Psoas muscle (tissue), 8 donors: ENCODE results near the gene PARP15. TPM values are rescaled to one million over a fixed set of nuclear protein-coding genes. Genes with fewer than 3 reads are reported as not detected.
"Not testable (repeated sequence)": the region's sequence is repeated elsewhere in the genome, so short reads cannot be mapped to it uniquely, and the experiment has no call there.

ENCODE experiments used
- ATAC-seq, 4 donors: fragments of 200-7000 bp; cut with Tn5 transposase; one replicate each; pipeline ENCODE4 v1.9.1; 2020; ENCODE audit warnings: moderate library complexity in 3 of 4, mild to moderate bottlenecking in 2 of 4
- DNase-seq, 2 donors: peaks; one replicate each; pipeline ENCODE4 v3.0.0-alpha.2; 2020
- H3K27ac ChIP-seq: fragments of 200-600 bp; one replicate; pipeline ENCODE4 v1.8.0; 2022
- H3K27me3 ChIP-seq, 3 donors: fragments of 200-600 bp in 1 of 3; one replicate each; pipeline versions ENCODE4 v1.6.1 to v1.8.0; 2013 to 2022; ENCODE audit warnings: low read length in 2 of 3, mild to moderate bottlenecking in 2 of 3, moderate library complexity in 1 of 3; ENCODE audit not compliant: insufficient read depth in 3 of 3
- H3K36me3 ChIP-seq, 2 donors: fragments of 200-600 bp in 1 of 2; one replicate each; pipeline versions ENCODE4 v1.6.1 to v1.8.0; 2013 to 2022; ENCODE audit warnings: low read depth in 1 of 2, mild to moderate bottlenecking in 1 of 2, moderate library complexity in 1 of 2; ENCODE audit not compliant: insufficient read depth in 1 of 2
- H3K4me1 ChIP-seq: fragments of 200-600 bp; one replicate; pipeline ENCODE4 v1.8.0; 2022
- H3K4me3 ChIP-seq: fragments of 200-600 bp; one replicate; pipeline ENCODE4 v1.8.0; 2022; ENCODE audit warnings: mild to moderate bottlenecking
- H3K9me3 ChIP-seq: fragments of 200-600 bp; one replicate; pipeline ENCODE4 v1.8.0; 2022
- WGBS, 3 donors: extraction: QIAGEN DNeasy Blood & Tissue Kit; methylation state at CpG; one replicate each; pipeline versions ENCODE4 v1.1.6 to v1.1.7; 2013; 5-methylcytosine and 5-hydroxymethylcytosine counted together
- intact Hi-C, 2 donors: fragments of 100-400 bp; cut with DNase I; formaldehyde crosslinking; loops; one replicate each; pipeline versions ENCODE4 v1.11.0 to v1.14.2; 2022
- polyA plus RNA-seq, 3 donors: library from polyadenylated mRNA; stranded (reverse); fragments of 200-250 nt; gene quantifications; one replicate each; pipeline ENCODE4 v1.2.3, GENCODE V29; 2013
- total RNA-seq, 4 donors: library from RNA; stranded (reverse); fragmentation: NEBNext Ultra II Directional in 2 of 4; extraction: Animal tissue kit (Norgen Biotek cat#: 25700) in 2 of 4; gene quantifications; one replicate each; pipeline versions ENCODE4 v1.2.1 to v1.2.4, GENCODE V29; 2021 to 2023
- TF ChIP-seq, protein P1 (sequence below): fragments of 200-600 bp; IDR thresholded peaks from one replicate; pipeline ENCODE4 v1.8.0; 2022; ENCODE audit warnings: antibody characterized with exemption
- donor health status: healthy with polysubstance abuse.
- donor health status: DM: no; HTN: no; CAD: no; lungs with moderate emphysema.
- donor health status: Bipolar disorder and iron deficiency.
- donor health status: healthy.
- donor health status: DM: yes; HTN: yes; CAD: no.
- donor health status: DM: no; HTN: no; CAD: no.
- donor health status: DM: no; HTN: no; CAD: no.
- donor health status: DM: yes; HTN: yes; CAD: no.

PARP15 gene
- total and polyA plus RNA-seq, 7 donors = 0.11 to 1.0 (median 0.34) TPM

- WGBS, 3 donors = 48 to 52% (median 50%) methylated on average over 3 of the region's 3 CpGs
- intact Hi-C loops = no loop called here
- Histone ChIP-seq H3K9me3 (no peaks in the 10 kb centered on the region), H3K4me1 (no peaks in the 10 kb centered on the region), H3K36me3 (no peaks in the 10 kb centered on the region), H3K4me3 (no peak overlapping the region), H3K27me3 (no peaks in the 10 kb centered on the region), H3K27ac (no peak overlapping the region)
- no peak for ATAC-seq
- TF ChIP-seq, protein P1, sequence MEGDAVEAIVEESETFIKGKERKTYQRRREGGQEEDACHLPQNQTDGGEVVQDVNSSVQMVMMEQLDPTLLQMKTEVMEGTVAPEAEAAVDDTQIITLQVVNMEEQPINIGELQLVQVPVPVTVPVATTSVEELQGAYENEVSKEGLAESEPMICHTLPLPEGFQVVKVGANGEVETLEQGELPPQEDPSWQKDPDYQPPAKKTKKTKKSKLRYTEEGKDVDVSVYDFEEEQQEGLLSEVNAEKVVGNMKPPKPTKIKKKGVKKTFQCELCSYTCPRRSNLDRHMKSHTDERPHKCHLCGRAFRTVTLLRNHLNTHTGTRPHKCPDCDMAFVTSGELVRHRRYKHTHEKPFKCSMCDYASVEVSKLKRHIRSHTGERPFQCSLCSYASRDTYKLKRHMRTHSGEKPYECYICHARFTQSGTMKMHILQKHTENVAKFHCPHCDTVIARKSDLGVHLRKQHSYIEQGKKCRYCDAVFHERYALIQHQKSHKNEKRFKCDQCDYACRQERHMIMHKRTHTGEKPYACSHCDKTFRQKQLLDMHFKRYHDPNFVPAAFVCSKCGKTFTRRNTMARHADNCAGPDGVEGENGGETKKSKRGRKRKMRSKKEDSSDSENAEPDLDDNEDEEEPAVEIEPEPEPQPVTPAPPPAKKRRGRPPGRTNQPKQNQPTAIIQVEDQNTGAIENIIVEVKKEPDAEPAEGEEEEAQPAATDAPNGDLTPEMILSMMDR = no peak
- DNase-seq = no peak
These were observed 59.2 kb downstream of the PARP15 start for GRCh38 chr3:122636697-122637096.

GRCh38 chr3:122640437-122640999, 63.1 kb downstream of the PARP15 start:
- DNase-seq = no peak
- TF ChIP-seq, protein P1 = no peak
- Histone ChIP-seq H3K4me1 (no peaks in the 10 kb centered on the region), H3K4me3 (no peak overlapping the region), H3K9me3 (no peaks in the 10 kb centered on the region), H3K36me3 (no peaks in the 10 kb centered on the region), H3K27ac (no peak overlapping the region), H3K27me3 (no peaks in the 10 kb centered on the region)
- intact Hi-C loops = no loop called here
- ATAC-seq = no peak

- H3K4me3 ChIP-seq = no peak overlapping the region
- H3K36me3 ChIP-seq = no peaks in the 10 kb centered on the region
- no peaks in the 10 kb centered on the region for H3K9me3 ChIP-seq
- H3K27ac ChIP-seq = no peak overlapping the region
- no peak for ATAC-seq
- no peaks in the 10 kb centered on the region for H3K27me3 ChIP-seq
- intact Hi-C loops = no loop called here
- TF ChIP-seq, protein P1 = no peak
- 75 to 89% (median 82%) methylated on average over 2 of the region's 2 CpGs for WGBS, 3 donors
- H3K4me1 ChIP-seq = no peaks in the 10 kb centered on the region
- DNase-seq = no peak
These were observed 65.5 kb downstream of the PARP15 start for GRCh38 chr3:122642935-122643334.

DNA sequence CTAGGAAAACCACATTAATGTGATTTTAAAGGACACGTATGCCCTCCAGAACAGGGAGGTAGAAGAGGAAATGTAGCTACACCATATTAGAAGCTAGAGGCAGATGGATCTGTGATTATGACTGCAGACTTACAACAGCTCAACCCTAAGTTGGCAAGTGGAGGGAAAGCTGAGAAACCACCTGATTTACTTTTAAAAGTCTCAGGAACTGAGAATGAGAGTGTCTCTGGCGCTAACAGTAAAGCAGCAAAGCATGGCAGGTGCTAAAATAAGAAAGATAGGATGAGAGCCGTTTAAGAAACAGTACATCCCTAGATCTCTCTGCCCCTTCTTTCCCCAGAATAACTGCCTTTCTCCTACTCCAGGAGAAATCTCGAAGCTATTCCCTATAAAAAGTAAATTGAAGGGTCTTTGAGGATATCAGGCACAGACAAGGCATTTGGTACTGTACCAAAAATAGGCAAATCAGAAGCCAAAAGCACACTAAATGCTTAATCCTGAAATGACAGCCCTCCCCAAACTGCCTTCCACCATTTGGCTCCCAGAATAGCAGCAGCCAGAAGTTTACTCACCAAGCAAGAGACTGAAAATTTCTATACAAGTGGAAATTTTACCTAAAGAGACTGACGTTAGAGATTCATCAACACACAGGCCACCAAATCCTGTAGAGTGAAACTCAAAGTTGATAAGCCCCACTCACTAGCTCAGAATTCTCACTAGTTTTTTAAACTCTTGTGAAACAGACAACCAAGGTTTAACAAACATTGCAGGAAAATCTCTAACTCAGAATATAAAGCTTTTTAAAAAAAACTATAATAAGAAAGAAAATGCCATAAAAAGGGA, 68.9 kb downstream of the PARP15 start:
- Histone ChIP-seq H3K36me3 (no peaks in the 10 kb centered on the region), H3K27ac (no peak overlapping the region), H3K4me3 (peak overlapping the region; percentile 33), H3K9me3 (no peaks in the 10 kb centered on the region), H3K27me3 (peaks cover 0 to 5% (median 0%) of the 10 kb centered on the region in 3 donors), H3K4me1 (no peaks in the 10 kb centered on the region)
- WGBS, 3 donors = 56 to 69% (median 63%) methylated on average over 5 of the region's 5 CpGs
- DNase-seq (no peak), ATAC-seq (no peak)
- TF ChIP-seq, protein P1 = no peak
- intact Hi-C loops = no loop called here

DNA sequence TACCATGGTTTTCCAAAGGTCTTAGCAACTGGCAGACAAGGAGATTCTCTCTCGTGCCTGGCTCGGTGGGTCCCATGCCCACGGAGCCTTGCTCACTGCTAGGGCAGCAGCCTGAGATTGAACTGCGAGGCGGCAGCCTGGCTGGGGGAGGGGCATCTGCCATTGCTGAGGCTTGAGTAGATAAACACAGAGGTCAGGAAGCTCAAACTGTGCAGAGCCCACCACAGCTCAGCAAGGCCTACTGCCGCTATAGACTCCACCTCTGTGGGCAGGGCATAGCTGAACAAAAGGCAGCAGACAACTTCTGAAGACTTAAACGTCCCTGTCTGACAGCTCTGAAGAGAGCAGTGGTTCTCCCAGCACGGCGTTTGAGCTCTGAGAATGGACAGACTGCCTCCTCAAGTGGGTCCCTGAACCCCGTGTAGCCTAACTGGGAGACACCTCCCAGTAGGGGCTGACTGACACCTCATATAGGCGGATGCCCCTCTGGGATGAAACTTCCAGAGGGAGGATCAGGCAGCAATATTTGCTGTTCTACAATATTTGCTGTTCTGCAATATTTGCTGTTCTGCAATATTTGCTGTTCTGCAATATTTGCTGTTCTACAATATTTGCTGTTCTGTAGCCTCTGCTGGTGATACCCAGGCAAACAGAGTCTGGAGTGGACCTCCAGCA, 73.9 kb downstream of the PARP15 start:
- H3K36me3 ChIP-seq, H3K4me3 ChIP-seq, intact Hi-C loops, ATAC-seq, H3K27ac ChIP-seq, H3K9me3 ChIP-seq, H3K27me3 ChIP-seq, DNase-seq, H3K4me1 ChIP-seq: not testable (repeated sequence)
- WGBS, 3 donors = 59 to 73% (median 70%) methylated on average over 10 to 11 of the region's 11 CpGs

- H3K4me1 ChIP-seq, H3K36me3 ChIP-seq, intact Hi-C loops, H3K27me3 ChIP-seq, H3K9me3 ChIP-seq, ATAC-seq, DNase-seq, H3K4me3 ChIP-seq, H3K27ac ChIP-seq: not testable (repeated sequence)
- 75 to 85% (median 85%) methylated on average over 6 of the region's 6 CpGs for WGBS, 3 donors
These were observed 74.5 kb downstream of the PARP15 start for GRCh38 chr3:122651962-122652361.

GRCh38 chr3:122658336-122658735, 80.9 kb downstream of the PARP15 start:
- intact Hi-C loops = not testable (repeated sequence)
- 85 to 90% (median 86%) methylated on average over 4 of the region's 4 CpGs for WGBS, 3 donors

More at GRCh38 chr3:122658336-122658735, 80.9 kb downstream of the PARP15 start:
- H3K4me3 ChIP-seq, DNase-seq, H3K4me1 ChIP-seq, H3K36me3 ChIP-seq, ATAC-seq, H3K27me3 ChIP-seq, H3K27ac ChIP-seq, H3K9me3 ChIP-seq: not testable (repeated sequence)
